ENCODE measurements around the gene ARHGAP6.

GRCh38 chrX:11105080-11105479 lies 560.6 kb downstream of the ARHGAP6 start:
- no peak for TF ChIP-seq FOS (IDR thresholded peaks at IDR 0.05; ENCODE audit: low read depth, low read length)
- TF ChIP-seq RAD21 (IDR thresholded peaks at IDR 0.05; ENCODE audit: low read length) = no peak
- TF ChIP-seq CTCF (conservative IDR thresholded peaks at IDR 0.05; ENCODE audit: low read depth, low read length) = no peak
- TF ChIP-seq POLR2A (IDR thresholded peaks at IDR 0.05; ENCODE audit: low read depth, low read length) = no peak
- TF ChIP-seq ELK1 (IDR thresholded peaks at IDR 0.05; ENCODE audit: borderline replicate concordance, low read depth, low read length) = no peak
- no peak for TF ChIP-seq MAZ (IDR thresholded peaks at IDR 0.05; ENCODE audit: borderline replicate concordance, low read depth, low read length)
- no peak for TF ChIP-seq MXI1 (IDR thresholded peaks at IDR 0.05; ENCODE audit: borderline replicate concordance, low read depth, low read length)
- TF ChIP-seq NFE2L2 (IDR thresholded peaks at IDR 0.05; ENCODE audit: low read depth, low read length) = no peak
- no peak for TF ChIP-seq CEBPB (IDR thresholded peaks at IDR 0.05; ENCODE audit: low read depth, low read length)
- TF ChIP-seq BHLHE40 (IDR thresholded peaks at IDR 0.05; ENCODE audit: low read depth, low read length) = no peak
- TF ChIP-seq RCOR1 (IDR thresholded peaks at IDR 0.05; ENCODE audit: insufficient replicate concordance, low read length) = no peak
